ENCODE results near the gene P2RX7. TPM values are rescaled to one million over a fixed set of nuclear protein-coding genes. Genes with fewer than 3 reads are reported as not detected.
A peak's percentile ranks its signal among the peaks of the same experiment; 100 is the strongest.

P2RX7 gene
- polyA plus RNA-seq, 6 donors from 2014 or later, result 0.10 to 3.2 (median 1.4) TPM

GRCh38 chr12:121093487-121093891, 39.2 kb upstream of the P2RX7 start:
- no peak overlapping the region for H3K27ac Mint-ChIP-seq

GRCh38 chr12:121095544-121096198, 37.0 kb upstream of the P2RX7 start:
- peaks cover 14 to 28% (median 24%) of the 10 kb centered on the region in 3 donors for H3K4me1 Mint-ChIP-seq
- H3K27me3 Mint-ChIP-seq, result peaks cover 4 to 16% (median 5%) of the 10 kb centered on the region in 3 donors
- H3K36me3 Mint-ChIP-seq, result no peaks in the 10 kb centered on the region
- peak; percentile 88 to 90 for ATAC-seq (ENCODE audit: low read depth in 2 of 2)
- H3K9me3 Mint-ChIP-seq, result peaks cover 0 to 18% (median 10%) of the 10 kb centered on the region in 7 donors
- peak overlapping the region in 4 of 6 donors; percentile 88 to 93 (median 90) for H3K27ac Mint-ChIP-seq
- peak; percentile 75 for DNase-seq
- H3K4me3 Mint-ChIP-seq, result peak overlapping the region; percentile 73 to 95 (median 89)

More at GRCh38 chr12:121093487-121093891, 39.2 kb upstream of the P2RX7 start:
- ATAC-seq (ENCODE audit: low read depth in 2 of 2), result no peak
- DNase-seq, result no peak
- Mint-ChIP-seq H3K36me3 (no peaks in the 10 kb centered on the region), H3K9me3 (peaks cover 0 to 5% (median under 1%) of the 10 kb centered on the region in 7 donors), H3K4me3 (no peak overlapping the region), H3K4me1 (peaks cover 14 to 28% (median 25%) of the 10 kb centered on the region in 3 donors), H3K27me3 (peaks cover 0 to 6% (median 0%) of the 10 kb centered on the region in 3 donors)

- H3K9me3 Mint-ChIP-seq, result peaks cover 0 to 20% (median 10%) of the 10 kb centered on the region in 7 donors
- peaks cover 4 to 17% (median 5%) of the 10 kb centered on the region in 3 donors for H3K27me3 Mint-ChIP-seq
- H3K36me3 Mint-ChIP-seq, result no peaks in the 10 kb centered on the region
- peak overlapping the region in 3 of 6 donors; percentile 88 to 92 (median 89) for H3K27ac Mint-ChIP-seq
- ATAC-seq (ENCODE audit: low read depth in 2 of 2), result peak; percentile 20 to 27
- H3K4me1 Mint-ChIP-seq, result peaks cover 14 to 28% (median 24%) of the 10 kb centered on the region in 3 donors
- no peak for DNase-seq
- H3K4me3 Mint-ChIP-seq, result peak overlapping the region; percentile 73 to 95 (median 89)
Measured at GRCh38 chr12:121096199-121096798, 36.4 kb upstream of the P2RX7 start.

GRCh38 chr12:121099779-121100178, 32.9 kb upstream of the P2RX7 start:
- H3K4me1 Mint-ChIP-seq, result peaks cover 12 to 16% (median 15%) of the 10 kb centered on the region in 3 donors
- no peak overlapping the region for H3K27ac Mint-ChIP-seq
- peaks cover 8 to 17% (median 13%) of the 10 kb centered on the region in 3 donors for H3K27me3 Mint-ChIP-seq
- no peak for ATAC-seq (ENCODE audit: low read depth in 2 of 2)
- peak overlapping the region in 1 of 8 donors; percentile 2 for H3K4me3 Mint-ChIP-seq
- no peaks in the 10 kb centered on the region for H3K36me3 Mint-ChIP-seq
- H3K9me3 Mint-ChIP-seq, result peaks cover 0 to 28% (median 11%) of the 10 kb centered on the region in 7 donors
- no peak for DNase-seq

- Mint-ChIP-seq H3K4me1 (peaks cover 0 to 4% (median 0%) of the 10 kb centered on the region in 3 donors), H3K27ac (no peak overlapping the region), H3K4me3 (no peak overlapping the region), H3K9me3 (peaks cover 0 to 34% (median 14%) of the 10 kb centered on the region in 7 donors), H3K27me3 (peaks cover 12 to 13% (median 13%) of the 10 kb centered on the region in 3 donors), H3K36me3 (no peaks in the 10 kb centered on the region)
- no peak for ATAC-seq (ENCODE audit: low read depth in 2 of 2)
- no peak for DNase-seq
Measured at GRCh38 chr12:121102307-121102706, 30.4 kb upstream of the P2RX7 start.

- H3K9me3 Mint-ChIP-seq, result peaks cover 0 to 14% (median 6%) of the 10 kb centered on the region in 7 donors
- H3K36me3 Mint-ChIP-seq, result no peaks in the 10 kb centered on the region
- no peak overlapping the region for H3K27ac Mint-ChIP-seq
- H3K4me3 Mint-ChIP-seq, result no peak overlapping the region
- no peak for DNase-seq
- no peak for ATAC-seq (ENCODE audit: low read depth in 2 of 2)
- H3K27me3 Mint-ChIP-seq, result peaks cover 0 to 4% (median 0%) of the 10 kb centered on the region in 3 donors
- H3K4me1 Mint-ChIP-seq, result peaks cover 0 to 5% (median 3%) of the 10 kb centered on the region in 3 donors
Measured at GRCh38 chr12:121107681-121108080, 25.0 kb upstream of the P2RX7 start.

- H3K36me3 Mint-ChIP-seq, result no peaks in the 10 kb centered on the region
- H3K27ac Mint-ChIP-seq, result peak overlapping the region in 1 of 6 donors; percentile 3
- H3K9me3 Mint-ChIP-seq, result peaks cover 0 to 14% (median 6%) of the 10 kb centered on the region in 7 donors
- DNase-seq (no peak), ATAC-seq (ENCODE audit: low read depth in 2 of 2) (no peak)
- H3K27me3 Mint-ChIP-seq, result peaks cover 0 to 4% (median 0%) of the 10 kb centered on the region in 3 donors
- H3K4me1 Mint-ChIP-seq, result peaks cover 0 to 5% (median 3%) of the 10 kb centered on the region in 3 donors
- no peak overlapping the region for H3K4me3 Mint-ChIP-seq
Measured at GRCh38 chr12:121108492-121108891, 24.2 kb upstream of the P2RX7 start.

GRCh38 chr12:121110211-121110940, 22.3 kb upstream of the P2RX7 start:
- ATAC-seq (ENCODE audit: low read depth in 2 of 2) (peak; percentile 70 to 76), DNase-seq (peak; percentile 44)
- Mint-ChIP-seq H3K4me3 (no peak overlapping the region), H3K27ac (peak overlapping the region in 1 of 6 donors; percentile 16), H3K36me3 (no peaks in the 10 kb centered on the region), H3K27me3 (no peaks in the 10 kb centered on the region), H3K9me3 (peaks cover 0 to under 1% (median 0%) of the 10 kb centered on the region in 7 donors), H3K4me1 (peaks cover 0 to 5% (median 3%) of the 10 kb centered on the region in 3 donors)

GRCh38 chr12:121111684-121112083, 21.0 kb upstream of the P2RX7 start:
- Mint-ChIP-seq H3K27ac (no peak overlapping the region), H3K36me3 (no peaks in the 10 kb centered on the region), H3K4me1 (peaks cover 0 to 5% (median 3%) of the 10 kb centered on the region in 3 donors), H3K27me3 (no peaks in the 10 kb centered on the region), H3K4me3 (no peak overlapping the region), H3K9me3 (no peaks in the 10 kb centered on the region)
- DNase-seq, result no peak
- ATAC-seq (ENCODE audit: low read depth in 2 of 2), result no peak

- Mint-ChIP-seq H3K36me3 (no peaks in the 10 kb centered on the region), H3K4me3 (no peak overlapping the region), H3K27ac (no peak overlapping the region), H3K4me1 (peaks cover 0 to 5% (median 3%) of the 10 kb centered on the region in 3 donors), H3K27me3 (no peaks in the 10 kb centered on the region), H3K9me3 (no peaks in the 10 kb centered on the region)
- DNase-seq (no peak), ATAC-seq (ENCODE audit: low read depth in 2 of 2) (no peak)
Measured at GRCh38 chr12:121112496-121112895, 20.2 kb upstream of the P2RX7 start.

GRCh38 chr12:121113057-121113456, 19.6 kb upstream of the P2RX7 start:
- no peaks in the 10 kb centered on the region for H3K36me3 Mint-ChIP-seq
- ATAC-seq (ENCODE audit: low read depth in 2 of 2) (no peak), DNase-seq (no peak)
- H3K4me1 Mint-ChIP-seq, result peaks cover 0 to 5% (median 3%) of the 10 kb centered on the region in 3 donors
- H3K27ac Mint-ChIP-seq, result no peak overlapping the region
- H3K4me3 Mint-ChIP-seq, result no peak overlapping the region
- H3K9me3 Mint-ChIP-seq, result no peaks in the 10 kb centered on the region
- H3K27me3 Mint-ChIP-seq, result no peaks in the 10 kb centered on the region

- ATAC-seq (ENCODE audit: low read depth in 2 of 2) (no peak), DNase-seq (no peak)
- Mint-ChIP-seq H3K36me3 (no peaks in the 10 kb centered on the region), H3K4me1 (peaks cover 0 to 5% (median 3%) of the 10 kb centered on the region in 3 donors), H3K9me3 (no peaks in the 10 kb centered on the region), H3K4me3 (no peak overlapping the region), H3K27ac (peak overlapping the region in 2 of 6 donors; percentile 10 to 56), H3K27me3 (peaks cover 0 to 5% (median 0%) of the 10 kb centered on the region in 3 donors)
Measured at GRCh38 chr12:121114019-121114639, 18.5 kb upstream of the P2RX7 start.

- DNase-seq, result no peak
- Mint-ChIP-seq H3K4me3 (no peak overlapping the region), H3K27me3 (peaks cover 0 to 8% (median 0%) of the 10 kb centered on the region in 3 donors), H3K36me3 (no peaks in the 10 kb centered on the region), H3K9me3 (no peaks in the 10 kb centered on the region), H3K27ac (peak overlapping the region in 1 of 6 donors; percentile 20), H3K4me1 (peaks cover 0 to 5% (median 3%) of the 10 kb centered on the region in 3 donors)
- ATAC-seq (ENCODE audit: low read depth in 2 of 2), result no peak
Measured at GRCh38 chr12:121114806-121115205, 17.9 kb upstream of the P2RX7 start.
